Erythroblast (primary cell): ENCODE results near the gene USH1G.

Experiments
- GATA1 ChIP-seq: IDR thresholded peaks from 2 replicates; pipeline ENCODE4 v1.6.1; 2011; ENCODE audit warnings: low read depth, mild to moderate bottlenecking, control low read depth, low read length, moderate library complexity
- POLR2A ChIP-seq: IDR thresholded peaks from 2 replicates; pipeline ENCODE4 v1.6.1; 2011; ENCODE audit warnings: mild to moderate bottlenecking, low read length

GRCh38 chr17:74953134-74953687, 30.2 kb upstream of the USH1G start:
- no peak for TF ChIP-seq POLR2A
- TF ChIP-seq GATA1: no peak
